MM.1S (cell line): ENCODE results near the gene GPNMB.

Experiments
- DNase-seq: peaks from one replicate; pipeline ENCODE4 v3.0.0-alpha.2; 2015
- H2AFZ ChIP-seq: fragments of 300-600 bp; sonication (generic); 2 replicates; pipeline ENCODE4 v1.6.0; 2016; ENCODE audit warnings: antibody characterized with exemption, low read length
- H3F3A ChIP-seq: fragments of 300-600 bp; sonication (generic); 2 replicates; pipeline ENCODE4 v1.6.1; 2016; ENCODE audit warnings: mild to moderate bottlenecking, antibody characterized with exemption, low read length, moderate library complexity, mixed read lengths; ENCODE audit not compliant: insufficient read depth
- H3K27ac ChIP-seq: fragments of 300-600 bp; sonication (generic); 2 replicates; pipeline ENCODE4 v1.5.1; 2016; ENCODE audit warnings: mild to moderate bottlenecking, low read length
- H3K27me3 ChIP-seq: fragments of 300-600 bp; sonication (generic); replicated peaks from 2 replicates; pipeline ENCODE4 v1.6.0; 2016; ENCODE audit warnings: low read length; ENCODE audit not compliant: insufficient read depth
- H3K36me3 ChIP-seq: fragments of 300-600 bp; sonication (generic); replicated peaks from 2 replicates; pipeline ENCODE4 v1.6.1; 2016; ENCODE audit warnings: mild to moderate bottlenecking, low read length, mixed read lengths; ENCODE audit not compliant: insufficient read depth
- H3K4me1 ChIP-seq: fragments of 300-600 bp; sonication (generic); 2 replicates; pipeline ENCODE4 v1.6.1; 2016; ENCODE audit warnings: low read length, mixed read lengths
- H3K4me2 ChIP-seq: fragments of 300-600 bp; sonication (generic); 2 replicates; pipeline ENCODE4 v1.6.0; 2016; ENCODE audit warnings: low read depth, low read length
- H3K4me3 ChIP-seq: fragments of 300-600 bp; sonication (generic); 2 replicates; pipeline ENCODE4 v1.5.1; 2016; ENCODE audit warnings: low read length, mixed read lengths
- H3K79me2 ChIP-seq: fragments of 300-600 bp; sonication (generic); 2 replicates; pipeline ENCODE4 v1.6.1; 2016; ENCODE audit warnings: mixed run types, low read length, mixed read lengths
- H3K9ac ChIP-seq: fragments of 300-600 bp; sonication (generic); 2 replicates; pipeline ENCODE4 v1.6.1; 2016; ENCODE audit warnings: low read length, mixed read lengths
- H3K9me2 ChIP-seq: fragments of 300-600 bp; sonication (generic); replicated peaks from 2 replicates; pipeline ENCODE4 v1.6.1; 2016; ENCODE audit warnings: mild to moderate bottlenecking, low read length, mixed read lengths; ENCODE audit not compliant: insufficient read depth
- H3K9me3 ChIP-seq: fragments of 300-600 bp; sonication (generic); replicated peaks from 2 replicates; pipeline ENCODE4 v1.6.1; 2016; ENCODE audit warnings: mild to moderate bottlenecking, low read length, mixed read lengths; ENCODE audit not compliant: insufficient read depth
- H4K20me1 ChIP-seq: fragments of 300-600 bp; sonication (generic); 2 replicates; pipeline ENCODE4 v1.6.1; 2016; ENCODE audit warnings: mild to moderate bottlenecking, low read length, moderate library complexity, mixed read lengths; ENCODE audit not compliant: insufficient read depth
- EZH2 ChIP-seq: fragments of 300-600 bp; sonication (generic); optimal IDR thresholded peaks from 2 replicates; pipeline ENCODE3; 2017; ENCODE audit warnings: low read depth, mild to moderate bottlenecking, antibody characterized with exemption, low read length, mixed read lengths
- EZH2phosphoT487 ChIP-seq: fragments of 300-600 bp; sonication (generic); IDR thresholded peaks from 2 replicates; pipeline ENCODE4 v1.6.1; 2018; ENCODE audit warnings: antibody characterized with exemption, low read length
- TF ChIP-seq, protein P1 (sequence below): fragments of 300-600 bp; sonication (generic); IDR thresholded peaks from 2 replicates; pipeline ENCODE4 v1.5.1; 2016; ENCODE audit warnings: antibody characterized with exemption, low read length, mixed read lengths

Gene GPNMB

DNA sequence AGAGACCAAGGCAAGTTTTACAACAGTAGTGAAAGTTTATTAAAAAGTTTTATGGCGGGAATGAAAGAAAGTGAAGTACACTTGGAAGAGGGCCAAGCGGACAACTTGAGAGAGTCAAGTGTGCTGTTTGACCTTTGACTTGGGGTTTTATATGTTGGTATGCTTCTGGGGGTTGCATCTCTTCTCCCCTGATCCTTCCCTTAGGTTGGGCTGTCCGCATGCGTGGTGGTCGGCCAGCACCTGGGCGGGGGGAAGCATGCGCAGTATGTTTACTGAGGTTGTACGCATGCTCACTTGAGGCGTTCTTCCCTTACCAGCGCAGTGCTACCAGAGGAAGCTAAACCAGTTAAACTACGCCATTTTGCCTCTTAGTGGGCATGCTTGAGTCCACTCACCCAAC, 32.8 kb upstream of the GPNMB start:
- no peaks in the 10 kb centered on the region for H3K27me3 ChIP-seq
- no peak overlapping the region for H3K27ac ChIP-seq
- H3K79me2 ChIP-seq, result no peaks in the 10 kb centered on the region
- no peak overlapping the region for H3K4me3 ChIP-seq
- H2AFZ ChIP-seq, result no peak overlapping the region
- H3K4me1 ChIP-seq, result no peaks in the 10 kb centered on the region
- no peaks in the 10 kb centered on the region for H3K36me3 ChIP-seq
- no peak overlapping the region for H3K4me2 ChIP-seq
- TF ChIP-seq EZH2, result no peak
- no peak overlapping the region for H3K9ac ChIP-seq
- H4K20me1 ChIP-seq, result no peaks in the 10 kb centered on the region
- H3K9me3 ChIP-seq, result no peaks in the 10 kb centered on the region
- H3F3A ChIP-seq, result no peaks in the 10 kb centered on the region
- no peaks in the 10 kb centered on the region for H3K9me2 ChIP-seq
- no peak for DNase-seq

DNA sequence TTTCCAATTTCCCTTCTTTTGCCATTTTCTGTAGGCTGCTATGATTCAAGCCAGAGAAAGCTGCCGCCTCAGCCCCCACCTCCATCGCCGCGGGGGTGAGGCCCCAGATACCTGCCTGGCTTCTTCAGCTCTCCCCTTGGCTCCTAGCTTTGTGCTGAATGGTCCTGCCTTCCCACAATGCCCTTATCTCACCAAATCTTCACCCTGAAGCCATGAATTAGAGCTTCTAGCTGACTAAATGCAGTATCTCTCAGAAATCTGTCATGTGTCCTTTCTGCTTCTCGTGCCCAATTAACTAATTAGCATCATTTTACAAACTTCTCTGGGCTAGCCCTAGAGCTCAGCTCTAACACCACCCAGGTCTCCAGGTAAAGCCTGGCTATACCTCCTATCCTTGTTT, 32.2 kb upstream of the GPNMB start:
- Histone ChIP-seq H3K27ac (no peak overlapping the region), H3K9me3 (no peaks in the 10 kb centered on the region), H3K79me2 (no peaks in the 10 kb centered on the region), H3K27me3 (no peaks in the 10 kb centered on the region), H3K4me2 (no peak overlapping the region), H2AFZ (no peak overlapping the region), H3K9ac (no peak overlapping the region), H3K4me3 (no peak overlapping the region), H3K36me3 (no peaks in the 10 kb centered on the region), H3F3A (no peaks in the 10 kb centered on the region), H3K9me2 (no peaks in the 10 kb centered on the region), H4K20me1 (no peaks in the 10 kb centered on the region), H3K4me1 (no peaks in the 10 kb centered on the region)
- DNase-seq, result no peak
- TF ChIP-seq, protein P1, sequence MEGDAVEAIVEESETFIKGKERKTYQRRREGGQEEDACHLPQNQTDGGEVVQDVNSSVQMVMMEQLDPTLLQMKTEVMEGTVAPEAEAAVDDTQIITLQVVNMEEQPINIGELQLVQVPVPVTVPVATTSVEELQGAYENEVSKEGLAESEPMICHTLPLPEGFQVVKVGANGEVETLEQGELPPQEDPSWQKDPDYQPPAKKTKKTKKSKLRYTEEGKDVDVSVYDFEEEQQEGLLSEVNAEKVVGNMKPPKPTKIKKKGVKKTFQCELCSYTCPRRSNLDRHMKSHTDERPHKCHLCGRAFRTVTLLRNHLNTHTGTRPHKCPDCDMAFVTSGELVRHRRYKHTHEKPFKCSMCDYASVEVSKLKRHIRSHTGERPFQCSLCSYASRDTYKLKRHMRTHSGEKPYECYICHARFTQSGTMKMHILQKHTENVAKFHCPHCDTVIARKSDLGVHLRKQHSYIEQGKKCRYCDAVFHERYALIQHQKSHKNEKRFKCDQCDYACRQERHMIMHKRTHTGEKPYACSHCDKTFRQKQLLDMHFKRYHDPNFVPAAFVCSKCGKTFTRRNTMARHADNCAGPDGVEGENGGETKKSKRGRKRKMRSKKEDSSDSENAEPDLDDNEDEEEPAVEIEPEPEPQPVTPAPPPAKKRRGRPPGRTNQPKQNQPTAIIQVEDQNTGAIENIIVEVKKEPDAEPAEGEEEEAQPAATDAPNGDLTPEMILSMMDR, result no peak
- TF ChIP-seq EZH2 (no peak), EZH2phosphoT487 (no peak)

DNA sequence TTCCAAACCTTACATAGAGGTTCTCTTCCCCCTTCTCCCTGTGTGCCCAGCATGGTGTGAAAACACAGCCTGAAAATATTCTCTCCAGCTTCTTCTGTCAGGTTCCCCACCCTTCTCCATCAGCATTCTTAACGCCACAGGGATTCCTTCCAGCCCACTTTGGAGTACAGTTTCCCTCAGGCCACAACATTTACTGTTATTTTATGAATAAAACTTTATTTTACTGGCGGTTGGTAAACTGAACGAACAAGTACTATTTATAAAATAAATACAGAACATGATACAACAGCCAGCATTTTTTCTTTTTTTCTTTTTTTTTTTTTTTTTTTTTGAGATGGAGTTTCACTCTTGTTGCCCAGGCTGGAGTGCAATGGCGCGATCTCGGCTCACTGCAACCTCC, 31.6 kb upstream of the GPNMB start:
- H3K9ac ChIP-seq, result no peak overlapping the region
- no peaks in the 10 kb centered on the region for H3K27me3 ChIP-seq
- DNase-seq, result no peak
- no peak overlapping the region for H2AFZ ChIP-seq
- H3K79me2 ChIP-seq, result no peaks in the 10 kb centered on the region
- no peaks in the 10 kb centered on the region for H3K4me1 ChIP-seq
- H3K4me2 ChIP-seq, result no peak overlapping the region
- H3K9me2 ChIP-seq, result no peaks in the 10 kb centered on the region
- no peaks in the 10 kb centered on the region for H4K20me1 ChIP-seq
- no peaks in the 10 kb centered on the region for H3F3A ChIP-seq
- TF ChIP-seq, protein P1, result no peak
- TF ChIP-seq EZH2phosphoT487, result no peak
- no peak for TF ChIP-seq EZH2
- no peaks in the 10 kb centered on the region for H3K36me3 ChIP-seq
- H3K9me3 ChIP-seq, result no peaks in the 10 kb centered on the region
- no peak overlapping the region for H3K27ac ChIP-seq
- no peak overlapping the region for H3K4me3 ChIP-seq

DNA sequence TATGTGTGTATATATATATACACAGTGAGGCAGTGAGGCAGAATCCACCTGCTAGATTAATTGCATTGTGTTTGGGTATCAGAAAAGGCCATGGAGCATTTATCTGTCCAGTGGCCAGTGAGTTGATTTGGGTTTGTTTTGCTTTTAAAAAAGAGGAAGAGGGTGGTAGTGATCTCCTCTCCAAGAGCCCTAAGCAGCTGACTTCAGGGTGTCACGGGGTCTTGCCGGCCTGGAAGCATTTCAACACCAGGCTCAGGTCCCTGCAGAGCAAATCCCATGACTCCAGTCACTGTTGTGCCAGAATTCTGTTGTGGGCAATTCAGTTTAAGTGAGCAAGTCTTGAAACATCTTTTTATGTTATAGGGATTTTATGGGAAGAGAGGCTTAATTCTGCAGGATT, 30.6 kb upstream of the GPNMB start:
- no peaks in the 10 kb centered on the region for H3F3A ChIP-seq

More for the DNA sequence above, 30.6 kb upstream of the GPNMB start:
- Histone ChIP-seq H4K20me1 (no peaks in the 10 kb centered on the region), H3K9me3 (no peaks in the 10 kb centered on the region), H3K27me3 (no peaks in the 10 kb centered on the region), H3K4me3 (no peak overlapping the region), H3K9ac (no peak overlapping the region), H3K36me3 (no peaks in the 10 kb centered on the region), H3K9me2 (no peaks in the 10 kb centered on the region), H3K27ac (no peak overlapping the region), H3K79me2 (no peaks in the 10 kb centered on the region), H3K4me2 (no peak overlapping the region), H3K4me1 (no peaks in the 10 kb centered on the region), H2AFZ (no peak overlapping the region)
- no peak for DNase-seq
- TF ChIP-seq, protein P1, result no peak
- TF ChIP-seq EZH2, result no peak
- no peak for TF ChIP-seq EZH2phosphoT487
